ENCODE results near the gene KIF18B. TPM values are rescaled to one million over a fixed set of nuclear protein-coding genes. Genes with fewer than 3 reads are reported as not detected.

Gene KIF18B
- total RNA-seq, 1 experiment from 2014 or later: 58.5 TPM

DNA sequence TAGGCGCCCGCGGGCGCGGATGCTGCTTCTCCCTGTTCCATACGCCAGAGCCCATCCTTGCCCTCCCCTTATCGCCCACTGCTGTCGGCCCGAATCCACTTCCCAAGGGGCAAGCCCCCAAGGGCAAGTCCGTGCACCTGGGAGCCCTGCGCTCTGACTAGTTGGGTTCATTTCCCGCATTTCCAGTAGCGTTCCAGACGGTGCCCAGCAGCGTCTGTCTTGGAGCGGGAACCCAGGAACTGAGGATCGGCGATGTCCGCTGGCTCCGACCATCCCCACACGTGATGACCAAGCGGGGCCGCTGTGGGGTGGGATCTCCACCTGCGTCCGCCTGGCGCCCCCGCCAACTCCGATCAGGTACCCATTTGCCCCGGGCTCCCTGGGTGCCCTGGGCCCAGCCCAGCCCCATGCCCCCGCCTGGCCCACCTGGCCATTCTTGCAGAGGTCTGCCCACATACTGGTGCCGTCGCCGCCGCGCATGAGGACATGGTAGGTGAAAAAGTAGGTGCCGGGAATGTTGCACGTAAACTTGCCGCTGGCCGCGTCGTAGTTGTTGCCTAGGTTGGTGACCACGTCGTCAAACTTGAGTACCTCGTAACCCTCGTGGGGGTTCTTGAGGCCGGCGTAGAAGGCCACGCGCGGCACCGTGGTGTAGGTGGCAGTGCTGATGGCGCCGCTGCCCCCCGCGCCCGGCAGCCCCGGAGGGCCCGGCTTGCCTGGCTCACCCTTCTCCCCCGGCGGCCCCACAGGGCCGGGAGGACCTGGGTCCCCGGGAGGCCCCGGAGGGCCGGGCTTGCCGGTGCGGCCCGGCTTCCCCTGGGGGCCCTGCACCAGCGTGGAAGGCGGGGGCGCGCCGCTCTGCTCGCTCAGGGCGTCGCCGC lies 19.7 kb upstream of the KIF18B start:
- Histone ChIP-seq H3K79me2 (ENCODE audit: low read depth) (no peaks in the 10 kb centered on the region), H3K9me2 (ENCODE audit: insufficient read depth) (no peaks in the 10 kb centered on the region), H3K27ac (no peak overlapping the region), H3K9me3 (ENCODE audit: insufficient read depth, low read depth) (no peaks in the 10 kb centered on the region), H3K36me3 (ENCODE audit: low read depth) (no peaks in the 10 kb centered on the region), H3K4me1 (replicated peaks; ENCODE audit: insufficient read depth) (no peaks in the 10 kb centered on the region), H3K4me3 (no peak overlapping the region), H3K27me3 (ENCODE audit: insufficient read depth, low read depth) (peaks cover 17% of the 10 kb centered on the region; the same call in 1 of the 2 replicates), H3F3A (ENCODE audit: insufficient read depth, low read depth) (peaks cover 4% of the 10 kb centered on the region; the same call in 1 of the 2 replicates), H2AFZ (no peak overlapping the region), H4K20me1 (ENCODE audit: insufficient read depth) (no peaks in the 10 kb centered on the region), H3K4me2 (no peak overlapping the region)
- intact Hi-C loops (cut with micrococcal nuclease; ENCODE audit: unreplicated experiment): no loop called here
- TF ChIP-seq, protein P1, sequence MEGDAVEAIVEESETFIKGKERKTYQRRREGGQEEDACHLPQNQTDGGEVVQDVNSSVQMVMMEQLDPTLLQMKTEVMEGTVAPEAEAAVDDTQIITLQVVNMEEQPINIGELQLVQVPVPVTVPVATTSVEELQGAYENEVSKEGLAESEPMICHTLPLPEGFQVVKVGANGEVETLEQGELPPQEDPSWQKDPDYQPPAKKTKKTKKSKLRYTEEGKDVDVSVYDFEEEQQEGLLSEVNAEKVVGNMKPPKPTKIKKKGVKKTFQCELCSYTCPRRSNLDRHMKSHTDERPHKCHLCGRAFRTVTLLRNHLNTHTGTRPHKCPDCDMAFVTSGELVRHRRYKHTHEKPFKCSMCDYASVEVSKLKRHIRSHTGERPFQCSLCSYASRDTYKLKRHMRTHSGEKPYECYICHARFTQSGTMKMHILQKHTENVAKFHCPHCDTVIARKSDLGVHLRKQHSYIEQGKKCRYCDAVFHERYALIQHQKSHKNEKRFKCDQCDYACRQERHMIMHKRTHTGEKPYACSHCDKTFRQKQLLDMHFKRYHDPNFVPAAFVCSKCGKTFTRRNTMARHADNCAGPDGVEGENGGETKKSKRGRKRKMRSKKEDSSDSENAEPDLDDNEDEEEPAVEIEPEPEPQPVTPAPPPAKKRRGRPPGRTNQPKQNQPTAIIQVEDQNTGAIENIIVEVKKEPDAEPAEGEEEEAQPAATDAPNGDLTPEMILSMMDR (conservative IDR thresholded peaks at IDR 0.05): no peak
- no peak for TF ChIP-seq EZH2 (IDR thresholded peaks at IDR 0.05; ENCODE audit: low read depth)
- no TSS peak for BruUV-seq (replicated peaks)
- ChIA-PET POLR2A (ENCODE audit: unreplicated experiment) (no interaction called here), CTCF (interaction anchor here (0.6 kb wide), 1 partner anchor 166 kb away, joined by 21 read pairs; no protein-coding TSS in a partner anchor)
- no peak for DNase-seq

DNA sequence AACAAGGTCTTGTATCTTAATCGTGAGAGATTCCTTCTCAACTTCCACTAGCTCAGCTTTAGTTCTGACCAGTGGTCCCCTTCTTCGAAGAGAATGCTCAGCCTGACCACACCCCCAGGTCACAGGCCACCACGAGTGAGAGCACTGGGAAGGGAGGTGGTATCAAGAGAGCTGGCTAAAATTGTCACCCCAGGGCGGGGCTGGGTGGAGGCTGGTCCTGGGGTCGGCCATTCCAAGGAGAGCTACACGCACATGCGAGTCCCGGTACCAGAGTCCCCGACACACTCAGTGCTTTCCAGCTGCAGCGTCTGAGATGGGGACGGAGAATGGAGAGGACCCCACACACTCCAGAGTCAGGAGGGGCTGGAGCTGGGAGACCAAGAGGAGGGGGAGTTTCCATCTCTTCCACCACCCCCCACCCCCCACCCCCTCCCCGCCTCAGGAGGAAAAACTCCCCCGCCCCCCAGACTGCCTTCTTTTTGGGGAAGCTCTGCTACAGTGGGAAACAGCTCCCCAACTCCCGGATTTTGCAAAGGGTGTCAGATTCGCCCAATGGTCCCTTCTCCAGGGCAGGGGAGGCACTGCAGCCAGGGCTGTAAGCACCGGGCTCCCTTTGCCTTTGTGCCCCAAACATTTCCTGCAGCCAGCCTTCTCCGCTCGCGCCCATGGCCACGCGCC lies 18.9 kb upstream of the KIF18B start:
- no peaks in the 10 kb centered on the region for H3K9me2 ChIP-seq (ENCODE audit: insufficient read depth)
- no peaks in the 10 kb centered on the region for H3K79me2 ChIP-seq (ENCODE audit: low read depth)
- H3K27ac ChIP-seq: no peak overlapping the region
- TF ChIP-seq EZH2 (IDR thresholded peaks at IDR 0.05; ENCODE audit: low read depth): no peak
- TF ChIP-seq, protein P1 (conservative IDR thresholded peaks at IDR 0.05): no peak
- no peak for DNase-seq
- peaks cover 17% of the 10 kb centered on the region; the same call in 1 of the 2 replicates for H3K27me3 ChIP-seq (ENCODE audit: insufficient read depth, low read depth)
- H3K4me2 ChIP-seq: no peak overlapping the region
- H2AFZ ChIP-seq: no peak overlapping the region
- CTCF ChIA-PET: interaction anchor here (0.6 kb wide), 1 partner anchor 167 kb away, joined by 21 read pairs; no protein-coding TSS in a partner anchor
- BruUV-seq (replicated peaks): no TSS peak
- H3F3A ChIP-seq (ENCODE audit: insufficient read depth, low read depth): peaks cover 4% of the 10 kb centered on the region; the same call in 1 of the 2 replicates
- H3K4me3 ChIP-seq: no peak overlapping the region
- no peaks in the 10 kb centered on the region for H3K36me3 ChIP-seq (ENCODE audit: low read depth)
- no peaks in the 10 kb centered on the region for H4K20me1 ChIP-seq (ENCODE audit: insufficient read depth)
- POLR2A ChIA-PET (ENCODE audit: unreplicated experiment): no interaction called here
- no peaks in the 10 kb centered on the region for H3K4me1 ChIP-seq (replicated peaks; ENCODE audit: insufficient read depth)
- H3K9me3 ChIP-seq (ENCODE audit: insufficient read depth, low read depth): no peaks in the 10 kb centered on the region
- intact Hi-C loops (cut with micrococcal nuclease; ENCODE audit: unreplicated experiment): no loop called here

GRCh38 chr17:44965481-44966234 lies 18.1 kb upstream of the KIF18B start:
- intact Hi-C loops (cut with micrococcal nuclease; ENCODE audit: unreplicated experiment): no loop called here
- peaks cover 17% of the 10 kb centered on the region; the same call in 1 of the 2 replicates for H3K27me3 ChIP-seq (ENCODE audit: insufficient read depth, low read depth)
- CTCF ChIA-PET: interaction anchor here (0.7 kb wide), 1 partner anchor 18 kb away, joined by 10 read pairs; no protein-coding TSS in a partner anchor
- no peaks in the 10 kb centered on the region for H3K79me2 ChIP-seq (ENCODE audit: low read depth)
- POLR2A ChIA-PET (ENCODE audit: unreplicated experiment): no interaction called here
- H3K36me3 ChIP-seq (ENCODE audit: low read depth): no peaks in the 10 kb centered on the region
- no peak overlapping the region for H3K4me2 ChIP-seq
- no peak overlapping the region for H3K27ac ChIP-seq
- no peak overlapping the region for H2AFZ ChIP-seq
- no peak for DNase-seq
- peaks cover 6% of the 10 kb centered on the region; the same call in 1 of the 2 replicates for H3K4me1 ChIP-seq (replicated peaks; ENCODE audit: insufficient read depth)
- no peaks in the 10 kb centered on the region for H4K20me1 ChIP-seq (ENCODE audit: insufficient read depth)
- no peaks in the 10 kb centered on the region for H3K9me2 ChIP-seq (ENCODE audit: insufficient read depth)
- peaks cover 10% of the 10 kb centered on the region; the same call in 1 of the 2 replicates for H3F3A ChIP-seq (ENCODE audit: insufficient read depth, low read depth)
- TF ChIP-seq, protein P1 (conservative IDR thresholded peaks at IDR 0.05): no peak
- no peak for TF ChIP-seq EZH2 (IDR thresholded peaks at IDR 0.05; ENCODE audit: low read depth)
- no peak overlapping the region for H3K4me3 ChIP-seq
- BruUV-seq (replicated peaks): no TSS peak
- H3K9me3 ChIP-seq (ENCODE audit: insufficient read depth, low read depth): no peaks in the 10 kb centered on the region
